Superior temporal gyrus (tissue), 1 donor: ENCODE results near the gene BLOC1S3.

ENCODE experiments used
- DNase-seq: peaks from one replicate; pipeline ENCODE4 v3.0.0-alpha.2; 2016; ENCODE audit errors: extremely low spot score

The BLOC1S3 gene

DNA sequence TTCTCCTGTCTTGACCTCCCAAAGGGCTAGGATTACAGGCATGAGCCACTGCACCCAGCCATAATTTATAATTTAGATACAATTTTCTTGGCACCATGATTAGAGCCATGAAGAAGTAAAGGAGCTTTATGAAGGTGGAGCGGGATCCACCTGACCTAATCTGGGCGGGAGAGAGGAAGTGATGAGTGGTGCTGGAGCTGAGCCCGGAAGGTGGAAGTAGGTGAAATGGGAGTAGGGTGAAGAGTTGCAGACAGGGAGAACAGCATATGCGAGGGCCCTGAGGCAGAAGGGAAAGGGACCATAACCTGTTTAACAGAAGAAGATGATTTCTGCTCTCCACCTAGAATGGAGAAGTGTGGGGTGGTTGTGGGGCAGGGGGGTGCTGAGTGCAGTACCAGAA lies 4.2 kb downstream of the BLOC1S3 start:
- DNase-seq, result no peak

DNA sequence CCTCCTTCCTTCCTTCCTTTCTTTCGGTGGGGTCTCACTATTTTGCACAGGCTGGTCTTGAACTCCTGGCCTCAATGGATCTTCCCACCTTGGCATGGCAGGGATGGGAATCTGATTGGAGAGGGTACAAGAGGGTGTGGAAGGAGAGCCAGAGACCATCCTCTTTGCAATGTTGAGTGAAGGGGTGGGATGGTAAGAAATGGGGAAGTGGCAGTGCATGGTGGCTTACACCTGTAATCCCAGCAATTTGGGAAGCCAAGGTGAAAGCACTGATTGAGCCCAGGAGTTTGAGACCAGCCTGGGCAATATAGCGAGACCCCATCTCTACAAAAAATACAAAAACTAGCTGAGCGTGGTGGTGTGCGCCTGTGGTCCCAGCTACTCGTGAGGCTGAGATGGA lies 5.5 kb downstream of the BLOC1S3 start:
- DNase-seq, result no peak

- no peak for DNase-seq
Measured at GRCh38 chr19:45186509-45187334, 8.1 kb downstream of the BLOC1S3 start.

DNA sequence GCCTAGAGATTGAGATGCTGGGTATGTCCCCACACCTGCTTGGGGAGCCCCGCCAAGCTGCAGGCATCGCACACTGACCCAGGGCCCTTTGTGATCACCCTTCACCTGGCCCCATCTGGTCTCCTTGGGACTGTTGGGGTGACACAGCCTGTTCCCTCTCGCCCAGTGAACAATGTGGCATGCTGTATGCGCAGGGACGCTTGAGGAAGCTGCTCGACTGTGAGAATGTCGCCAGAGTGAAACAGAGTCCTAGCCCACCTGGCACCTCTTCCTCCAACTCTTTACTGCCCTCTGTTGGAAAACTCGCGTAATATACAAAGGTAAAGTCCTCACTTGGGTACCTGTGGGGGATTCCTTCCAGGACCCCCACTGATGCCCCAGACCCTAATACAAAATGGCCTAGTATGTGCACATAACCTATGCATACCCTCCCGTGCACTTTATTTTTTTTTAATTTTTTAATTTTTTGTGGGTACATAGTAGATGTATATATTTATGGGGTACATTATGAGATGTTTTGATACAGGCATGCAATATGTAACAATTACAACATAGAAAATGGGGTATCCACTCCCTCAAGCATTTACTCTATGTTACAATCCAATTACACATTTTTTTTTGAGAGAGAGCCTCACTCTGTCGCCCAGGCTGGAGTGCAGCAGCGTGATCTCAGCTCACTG lies 9.0 kb downstream of the BLOC1S3 start:
- DNase-seq, result no peak

- no peak for DNase-seq
Measured at GRCh38 chr19:45189971-45190370, 11.4 kb downstream of the BLOC1S3 start.

GRCh38 chr19:45191375-45191774 lies 12.8 kb downstream of the BLOC1S3 start:
- no peak for DNase-seq

DNA sequence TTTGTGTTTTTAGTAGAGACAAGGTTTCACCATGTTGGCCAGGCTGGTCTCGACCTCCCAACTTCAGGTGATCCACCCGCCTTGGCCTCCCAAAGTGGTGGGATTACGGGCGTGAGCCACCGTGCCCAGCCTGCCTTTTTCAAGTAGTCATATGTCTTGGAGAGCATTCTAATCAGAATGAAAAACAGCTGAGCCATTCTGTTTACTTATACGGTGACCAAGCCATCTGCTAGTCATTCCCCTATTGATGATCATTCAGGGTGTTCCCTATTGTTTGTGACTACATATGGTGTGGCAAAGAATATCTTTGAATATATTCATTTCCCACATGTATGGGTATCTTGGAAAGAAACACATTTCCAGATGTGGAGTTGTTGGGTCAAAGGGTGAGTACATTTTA lies 17.2 kb downstream of the BLOC1S3 start:
- DNase-seq, result no peak

DNA sequence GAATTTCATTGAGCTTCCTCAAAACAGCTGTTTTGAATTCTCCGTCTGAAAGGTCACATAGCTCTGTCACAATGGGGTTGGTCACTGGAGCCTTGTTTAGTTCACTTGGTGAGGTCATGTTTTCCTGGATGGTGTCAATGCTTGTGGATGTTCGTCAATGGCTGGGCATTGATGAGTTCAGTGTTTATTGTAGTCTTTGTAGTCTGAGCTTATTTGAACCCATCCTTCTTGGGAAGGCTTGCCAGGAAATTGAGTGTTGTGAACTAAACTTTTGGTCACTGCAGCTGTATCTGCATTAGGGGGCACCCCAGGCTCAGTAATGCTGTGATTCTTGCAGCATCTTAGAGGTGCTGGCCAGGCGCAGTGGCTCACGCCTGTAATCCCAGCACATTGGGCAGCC lies 22.0 kb downstream of the BLOC1S3 start:
- peak; percentile 50 for DNase-seq

DNA sequence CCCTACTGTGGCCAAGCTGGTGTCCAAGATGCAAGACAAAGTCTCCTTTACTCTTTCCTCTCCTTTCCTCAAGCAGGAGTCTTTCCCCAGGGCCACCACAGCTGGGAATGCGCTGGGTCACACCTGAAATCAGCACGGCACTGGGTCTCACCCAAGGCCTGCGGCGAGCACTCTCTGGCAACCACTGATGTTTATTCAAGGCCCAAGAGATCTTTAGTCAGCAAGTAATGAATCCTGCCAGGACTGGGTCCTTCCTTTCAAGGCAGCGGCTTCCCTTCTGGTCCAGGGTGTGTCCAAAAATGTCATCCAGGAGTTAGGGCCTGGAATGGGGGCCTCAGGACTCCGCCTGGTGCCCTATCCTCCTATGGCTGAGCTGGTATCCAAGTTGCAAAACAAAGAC lies 24.1 kb downstream of the BLOC1S3 start:
- DNase-seq, result no peak

DNA sequence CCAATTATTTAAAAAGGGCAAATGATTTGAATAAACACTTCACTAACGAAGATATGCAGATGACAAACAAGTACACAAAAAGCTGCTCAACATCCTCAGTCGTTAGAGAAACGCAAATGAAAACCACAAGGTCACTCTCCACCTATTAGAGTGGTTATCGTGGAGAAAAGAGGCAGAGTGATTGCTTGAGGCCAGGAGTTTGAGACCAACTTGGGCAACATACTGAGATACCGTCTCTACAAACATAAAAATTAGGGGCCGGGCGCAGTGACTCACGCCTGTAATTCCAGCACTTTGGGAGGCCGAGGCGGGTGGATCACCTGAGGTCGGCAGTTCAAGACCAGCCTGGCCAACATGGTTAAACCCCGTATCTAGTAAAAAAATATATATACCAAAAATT lies 27.2 kb downstream of the BLOC1S3 start:
- no peak for DNase-seq

DNA sequence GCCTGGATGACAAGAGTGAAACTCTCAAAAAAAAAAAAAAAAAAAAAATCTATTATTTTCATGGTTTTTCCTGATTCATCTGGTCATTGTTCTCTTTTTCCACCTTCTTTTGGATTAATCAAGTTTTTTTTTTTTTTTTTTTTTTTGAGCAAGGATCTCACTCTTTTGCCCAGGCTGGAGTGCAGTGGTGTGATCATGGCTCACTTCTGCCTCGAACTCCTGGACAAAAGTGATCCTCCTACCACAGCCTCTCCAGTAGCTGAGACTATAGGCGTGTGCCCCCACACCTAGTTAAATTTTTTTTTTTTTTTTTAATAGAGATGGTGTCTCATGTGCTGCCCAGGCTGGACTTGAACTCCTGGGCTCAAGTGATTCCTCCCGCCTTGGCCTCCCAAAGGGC lies 27.7 kb downstream of the BLOC1S3 start:
- no peak for DNase-seq

DNA sequence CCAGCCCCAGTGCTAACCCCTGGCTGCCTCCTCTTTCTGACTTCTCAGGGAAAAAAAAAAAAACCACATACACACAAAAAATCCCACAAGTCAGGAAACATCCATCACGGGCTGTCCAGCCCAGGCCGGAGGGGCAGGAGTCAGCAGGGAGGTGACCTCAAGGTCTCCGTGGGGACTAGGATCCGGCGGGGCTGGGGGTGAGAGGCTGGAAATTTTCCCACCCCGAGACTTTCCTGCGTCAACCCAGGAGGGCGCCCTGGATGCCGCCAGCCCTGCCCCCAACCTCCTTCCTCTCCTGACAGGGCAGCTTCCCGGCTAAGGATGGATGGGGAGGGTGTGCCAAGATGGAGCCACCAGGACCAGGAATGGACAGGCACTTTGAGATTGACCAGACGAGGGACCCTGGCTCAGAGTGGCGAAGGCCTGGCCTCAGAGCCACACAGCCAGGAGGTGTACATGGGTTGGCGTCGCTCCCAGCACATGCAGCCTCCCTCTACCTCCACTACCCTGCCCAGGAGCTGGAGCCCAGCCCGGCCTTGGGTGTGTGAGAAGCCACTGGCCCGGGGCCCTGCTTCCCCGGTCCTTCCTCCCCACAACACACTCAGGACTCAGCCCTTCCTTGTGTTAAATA lies 33.3 kb downstream of the BLOC1S3 start:
- DNase-seq, result no peak

DNA sequence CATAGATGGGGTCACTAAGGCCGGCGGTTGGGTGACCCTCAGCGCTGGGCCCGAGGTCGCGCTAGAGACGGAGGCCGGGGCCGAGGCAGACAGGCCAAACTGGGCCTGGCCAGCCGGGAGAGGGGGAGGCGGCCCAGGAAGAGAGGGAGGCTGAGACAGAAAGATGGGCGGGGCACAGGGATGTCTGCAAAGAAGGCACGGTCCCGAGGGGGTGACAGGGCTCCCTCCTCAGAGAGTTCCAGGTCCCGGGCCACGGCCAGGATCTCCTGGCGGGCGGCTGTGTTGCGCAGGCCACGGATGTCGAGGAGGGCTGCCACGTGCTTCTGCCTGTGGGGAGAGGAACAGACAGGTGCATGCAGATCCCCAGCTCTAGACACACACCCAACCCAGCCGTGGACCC lies 34.4 kb downstream of the BLOC1S3 start:
- DNase-seq, result no peak

- no peak for DNase-seq
Measured at GRCh38 chr19:45215391-45216191, 37.0 kb downstream of the BLOC1S3 start.

GRCh38 chr19:45216667-45217066 lies 38.1 kb downstream of the BLOC1S3 start:
- DNase-seq, result no peak

GRCh38 chr19:45217193-45217956 lies 38.8 kb downstream of the BLOC1S3 start:
- no peak for DNase-seq

DNA sequence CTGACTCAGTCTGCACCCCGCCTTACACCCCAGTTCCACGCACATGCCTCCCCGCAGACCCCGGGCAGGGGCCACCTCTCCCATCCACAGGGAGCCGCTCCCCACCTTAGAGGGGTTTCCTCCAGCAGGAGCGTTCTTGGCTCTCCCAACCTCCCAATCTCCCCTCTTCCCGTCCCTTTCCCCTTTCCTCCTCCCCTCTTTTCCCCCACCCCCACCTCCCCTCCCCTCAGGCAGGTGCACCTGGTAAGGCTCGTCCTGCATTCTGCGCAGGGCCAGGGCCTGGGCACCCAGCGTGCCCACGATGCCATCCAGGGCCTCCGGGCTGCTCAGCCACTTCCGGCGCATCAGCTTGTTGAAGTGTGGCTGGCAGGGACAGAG lies 39.4 kb downstream of the BLOC1S3 start:
- no peak for DNase-seq

GRCh38 chr19:45218426-45218825 lies 39.8 kb downstream of the BLOC1S3 start:
- no peak for DNase-seq

DNA sequence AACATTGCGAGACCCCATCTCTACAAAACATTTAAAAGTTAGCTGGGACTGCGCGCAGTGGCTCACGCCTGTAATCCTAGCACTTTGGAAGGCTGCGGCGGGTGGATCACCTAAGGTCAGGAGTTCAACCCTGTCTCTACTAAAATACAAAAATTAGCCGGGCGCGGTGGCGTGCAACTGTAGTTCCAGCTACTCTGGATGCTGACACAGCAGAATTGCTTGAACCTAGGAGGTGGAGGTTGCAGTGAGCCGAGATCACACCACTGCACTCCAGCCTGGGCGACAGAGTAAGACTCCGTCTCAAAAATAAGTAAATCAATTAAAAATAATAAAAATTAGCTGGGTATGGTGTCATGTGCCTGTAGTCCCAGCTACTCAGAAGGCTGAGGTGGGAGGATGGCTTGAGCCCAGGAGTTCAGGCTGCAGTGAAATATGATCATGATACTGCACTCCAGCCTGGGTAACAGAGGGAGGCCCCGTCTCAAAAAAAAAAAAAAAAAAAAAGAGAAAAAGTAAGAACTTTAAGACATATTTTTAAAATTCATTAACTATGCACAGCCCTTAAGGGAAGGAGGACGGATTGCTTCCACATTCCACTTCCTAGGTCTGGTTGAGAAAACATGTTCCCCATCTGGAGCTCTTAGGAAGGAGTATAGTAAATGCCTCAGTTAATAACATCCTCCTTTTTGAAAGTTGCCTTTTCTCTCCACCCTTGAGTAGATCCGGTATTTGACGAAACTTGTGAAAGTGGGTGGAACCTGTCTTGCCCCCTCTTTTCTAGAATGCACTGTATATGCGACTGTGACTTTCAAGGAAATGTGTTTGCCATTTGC lies 40.5 kb downstream of the BLOC1S3 start:
- no peak for DNase-seq

DNA sequence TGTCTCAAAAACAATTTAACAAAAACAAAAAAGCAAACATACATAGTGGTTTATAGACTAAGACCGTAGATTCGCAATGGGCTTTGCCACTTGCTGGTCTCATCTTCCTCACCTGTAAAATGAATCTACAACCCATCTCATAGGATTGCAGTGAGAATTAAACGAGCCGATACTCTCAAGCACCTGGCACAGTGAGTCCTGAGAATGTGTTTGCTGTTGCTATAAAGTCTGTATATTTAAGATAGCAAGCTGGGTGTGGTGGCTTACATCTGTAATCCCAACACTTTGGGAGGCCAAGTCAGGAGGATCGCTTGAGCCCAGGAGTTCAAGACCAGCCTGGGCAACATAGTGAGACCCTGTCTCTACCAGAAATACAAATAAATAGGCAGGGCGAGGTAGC lies 44.1 kb downstream of the BLOC1S3 start:
- no peak for DNase-seq

GRCh38 chr19:45223879-45224278 lies 45.3 kb downstream of the BLOC1S3 start:
- no peak for DNase-seq
